HG03159 (cell line): ENCODE data around the gene ZNF484.
A peak's percentile ranks its signal among the peaks of the same experiment; 100 is the strongest.
"Not testable (repeated sequence)": the region's sequence is repeated elsewhere in the genome, so short reads cannot be mapped to it uniquely, and the experiment has no call there.

Experiments used
- ATAC-seq: cut with Tn5 transposase; IDR thresholded peaks from one replicate; pipeline ENCODE4 v1.9.1; 2021; ENCODE audit warnings: mild to moderate bottlenecking, moderate library complexity; ENCODE audit not compliant: unreplicated experiment

ZNF484 gene

GRCh38 chr9:92877531-92878430, at the start of gene ZNF484:
TSS of gene ZNF484 (minus strand) at chr9:92878038. CDS start at chr9:92875029, 3,009 bp downstream.
- ATAC-seq: peak; percentile 98

- ATAC-seq: no peak
Observed at GRCh38 chr9:92920437-92920836, 42.6 kb upstream of the ZNF484 start.

- no peak for ATAC-seq
Observed at GRCh38 chr9:92917176-92917800, 39.5 kb upstream of the ZNF484 start.

DNA sequence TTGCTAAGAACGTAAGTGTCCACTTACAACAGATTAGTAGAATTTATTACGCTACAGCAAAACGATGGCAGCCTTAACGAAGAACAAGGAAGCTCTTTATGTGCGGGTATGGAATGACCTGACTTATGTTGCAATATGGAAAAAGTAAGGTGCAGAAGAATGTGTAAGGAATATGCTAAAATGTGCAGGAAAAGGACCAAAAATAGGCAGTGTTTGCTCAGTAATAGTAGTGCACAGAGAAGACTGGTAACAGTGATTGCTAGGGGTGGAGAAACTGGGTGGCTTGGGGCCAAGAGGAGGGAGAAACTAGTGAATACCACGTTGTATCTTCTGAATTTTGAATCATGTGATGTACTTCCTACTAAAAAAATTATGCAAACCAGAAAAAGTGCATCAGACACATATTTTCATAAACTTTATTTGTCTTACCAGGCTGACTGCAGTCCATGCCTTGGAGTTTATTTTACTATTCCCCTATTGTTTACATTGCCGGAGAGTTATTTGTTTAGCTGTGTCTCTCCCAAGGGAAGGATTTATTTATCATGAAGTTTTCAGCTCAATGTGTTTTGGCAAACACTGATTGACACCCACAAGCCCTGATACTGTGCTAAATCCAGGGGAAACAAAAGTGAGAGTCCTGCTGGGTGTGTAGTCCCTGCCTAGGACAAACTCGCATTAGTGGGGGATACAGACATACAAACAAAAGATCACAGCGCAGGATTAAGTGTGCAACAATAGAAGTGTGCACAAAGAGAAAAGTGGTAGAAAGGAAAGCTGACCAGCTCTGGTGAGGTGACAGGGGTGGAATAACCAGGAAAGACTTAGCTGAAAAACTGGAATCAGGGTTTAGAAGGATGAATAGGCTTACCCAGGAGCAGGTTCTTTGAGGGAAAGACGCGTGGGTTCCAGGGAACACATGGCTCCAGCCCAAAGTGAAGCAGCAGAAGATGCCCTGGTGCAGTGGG, 34.0 kb upstream of the ZNF484 start:
- ATAC-seq: no peak

DNA sequence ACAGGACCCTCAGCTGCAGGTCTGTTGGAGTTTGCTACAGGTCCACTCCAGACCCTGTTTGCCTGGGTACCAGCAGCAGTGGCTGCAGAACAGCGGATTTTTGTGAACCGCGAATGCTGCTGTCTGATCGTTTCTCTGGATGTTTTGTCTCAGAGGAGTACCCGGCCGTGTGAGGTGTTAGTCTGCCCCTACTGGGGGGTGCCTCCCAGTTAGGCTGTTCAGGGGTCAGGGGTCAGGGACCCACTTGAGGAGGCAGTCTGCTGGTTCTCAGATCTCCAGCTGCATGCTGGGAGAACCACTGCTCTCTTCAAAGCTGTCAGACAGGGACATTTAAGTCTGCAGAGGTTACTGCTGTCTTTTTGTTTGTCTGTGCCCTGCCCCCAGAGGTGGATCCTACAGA, 27.3 kb upstream of the ZNF484 start:
- ATAC-seq: not testable (repeated sequence)

GRCh38 chr9:92897323-92897722, 19.5 kb upstream of the ZNF484 start:
- no peak for ATAC-seq

GRCh38 chr9:92895812-92896436, 18.1 kb upstream of the ZNF484 start:
- no peak for ATAC-seq

DNA sequence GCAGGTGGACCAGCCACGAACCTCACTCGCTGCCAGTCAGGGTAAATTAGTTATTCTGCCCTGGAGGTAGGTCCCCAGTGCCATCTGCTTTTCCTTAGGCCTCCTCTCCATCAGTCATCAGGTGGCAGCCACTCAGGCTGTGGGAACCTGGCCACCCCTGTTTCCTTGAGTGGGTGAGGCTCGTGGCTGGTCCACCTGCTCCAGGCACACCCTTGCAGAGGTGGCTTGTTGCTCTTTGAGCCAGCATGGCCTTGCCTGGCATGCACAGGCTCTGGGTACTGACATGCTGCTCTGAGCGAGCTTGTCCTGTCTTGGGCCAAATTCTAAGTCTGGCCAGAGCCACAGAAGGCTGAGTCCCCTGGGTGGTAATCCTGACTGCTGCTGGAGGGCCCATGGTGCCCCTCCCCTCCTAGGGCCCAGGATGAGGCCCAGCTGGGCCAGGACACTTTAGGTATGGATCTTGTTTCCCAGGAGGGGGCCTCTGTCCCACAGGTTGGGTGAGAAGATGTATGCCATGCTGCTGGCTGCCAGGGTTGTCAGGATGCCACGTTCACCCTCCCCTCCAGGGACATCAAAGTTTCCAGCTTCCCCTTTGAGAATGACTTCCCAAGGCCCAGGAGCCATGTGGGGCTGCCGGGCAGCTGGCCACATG, 17.0 kb upstream of the ZNF484 start:
- no peak for ATAC-seq

DNA sequence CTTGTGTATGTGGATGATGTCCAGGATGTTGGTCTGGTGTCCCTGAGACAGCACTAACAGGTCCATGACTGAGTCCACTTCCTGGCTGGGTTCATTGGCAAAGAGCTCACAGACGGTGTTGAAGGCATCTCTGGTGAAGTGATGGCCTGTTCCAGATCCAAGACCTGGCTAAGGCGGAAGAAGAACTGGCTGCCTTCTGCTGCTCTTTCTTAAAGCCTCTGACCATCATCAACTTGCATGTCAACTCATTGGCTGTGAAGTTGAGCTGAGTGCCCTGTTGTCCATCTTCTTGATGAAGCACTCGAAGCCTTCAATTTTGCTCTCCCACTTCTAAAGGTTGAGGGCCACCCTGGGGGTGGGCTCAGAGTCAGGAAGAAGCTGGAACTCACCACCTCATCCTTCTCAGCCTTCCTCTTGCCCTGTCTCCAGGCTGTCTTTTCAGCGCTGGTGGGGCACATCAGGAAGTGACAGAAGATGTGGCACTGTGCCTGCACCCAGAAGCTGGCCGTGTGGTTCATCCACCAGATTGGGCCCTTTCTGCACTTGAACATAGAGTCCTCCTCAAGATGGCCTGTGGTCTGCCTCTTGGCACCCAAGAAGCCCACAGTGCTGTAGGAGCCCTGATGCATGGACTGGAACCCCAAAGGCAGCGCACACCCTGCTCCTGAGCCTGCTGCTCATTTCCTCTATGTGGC, 16.2 kb upstream of the ZNF484 start:
- not testable (repeated sequence) for ATAC-seq

DNA sequence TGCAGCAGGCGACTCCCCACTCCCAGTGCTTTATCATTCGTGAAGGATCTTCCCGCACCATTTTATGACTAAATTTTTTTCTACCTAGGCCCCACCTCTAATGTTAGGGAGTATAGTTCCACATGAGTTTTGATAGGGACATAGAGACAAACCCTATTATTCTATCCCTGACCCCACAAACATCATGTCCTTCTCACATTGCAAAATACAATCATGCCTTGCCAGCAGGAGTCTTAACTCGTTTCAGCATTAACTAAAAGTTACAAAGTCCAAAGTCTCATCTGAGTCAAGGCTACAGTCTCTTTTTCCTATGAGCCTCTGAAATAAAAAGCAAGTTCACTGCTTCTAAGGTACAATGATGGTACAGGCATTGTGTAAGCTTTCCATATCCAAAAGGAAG, 14.4 kb upstream of the ZNF484 start:
- not testable (repeated sequence) for ATAC-seq

GRCh38 chr9:92890761-92891160, 12.9 kb upstream of the ZNF484 start:
- ATAC-seq: no peak

DNA sequence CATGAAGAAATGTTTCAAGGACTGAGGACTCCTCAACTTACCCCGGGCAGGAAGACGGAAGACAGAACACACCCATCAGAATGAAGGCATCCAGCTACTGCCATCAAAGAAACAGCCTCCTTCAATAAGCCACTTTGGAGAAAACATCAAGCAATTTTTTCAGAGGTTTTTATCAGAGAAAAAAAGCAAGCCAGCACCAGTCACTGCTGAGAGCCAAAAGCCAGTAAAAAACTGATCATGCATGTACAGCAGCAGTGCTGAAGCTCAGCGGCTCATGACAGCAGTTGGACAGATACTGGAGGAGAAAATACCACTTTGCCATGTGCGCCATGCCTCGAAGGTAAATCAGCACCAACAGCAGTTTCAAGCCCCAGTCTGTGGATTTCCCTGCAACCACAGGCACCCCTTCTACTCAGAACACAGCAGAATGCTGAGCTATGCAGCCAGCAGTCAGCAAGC, 10.1 kb upstream of the ZNF484 start:
- no peak for ATAC-seq

GRCh38 chr9:92886846-92887610, 9.2 kb upstream of the ZNF484 start:
- ATAC-seq: not testable (repeated sequence)

DNA sequence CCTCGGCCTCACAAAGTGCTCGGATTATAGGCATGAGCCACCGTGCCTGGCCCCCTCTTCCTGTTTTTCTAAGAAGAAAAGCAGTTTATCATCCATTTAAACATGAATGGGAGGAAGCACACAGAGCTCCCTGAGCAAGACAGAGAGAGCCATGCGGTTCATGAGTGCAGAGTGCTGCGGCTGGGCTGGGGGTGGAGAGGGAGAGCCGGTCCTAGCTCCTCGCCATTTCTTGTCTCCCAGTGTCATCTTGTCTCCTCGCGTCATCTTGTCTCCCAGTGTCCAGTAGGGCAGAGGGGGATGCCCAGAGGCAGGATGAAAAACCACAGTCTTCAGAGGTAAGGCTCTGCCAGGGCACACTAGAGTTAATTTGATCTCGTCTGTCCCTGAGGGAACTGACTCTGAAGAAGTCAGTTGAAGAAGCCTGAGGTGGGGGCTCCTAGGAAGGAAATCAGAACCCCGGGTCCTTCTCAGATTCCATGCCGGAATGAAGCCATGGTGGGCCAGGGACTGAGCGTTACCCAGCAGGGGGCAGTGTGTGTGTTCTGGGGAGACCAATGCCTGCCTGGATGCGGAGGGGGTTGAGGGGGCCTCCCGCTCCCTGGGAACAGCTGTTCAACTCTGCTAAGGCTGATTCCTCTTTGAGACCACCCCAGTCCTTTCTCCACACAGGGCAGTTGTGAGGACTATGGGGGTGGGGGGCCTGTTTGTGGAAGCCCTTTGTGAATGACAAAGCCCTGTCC, 6.0 kb upstream of the ZNF484 start:
- not testable (repeated sequence) for ATAC-seq

GRCh38 chr9:92882276-92882675, 4.4 kb upstream of the ZNF484 start:
- no peak for ATAC-seq

- no peak for ATAC-seq
Observed at GRCh38 chr9:92875373-92875772, 2.5 kb downstream of the ZNF484 start.

DNA sequence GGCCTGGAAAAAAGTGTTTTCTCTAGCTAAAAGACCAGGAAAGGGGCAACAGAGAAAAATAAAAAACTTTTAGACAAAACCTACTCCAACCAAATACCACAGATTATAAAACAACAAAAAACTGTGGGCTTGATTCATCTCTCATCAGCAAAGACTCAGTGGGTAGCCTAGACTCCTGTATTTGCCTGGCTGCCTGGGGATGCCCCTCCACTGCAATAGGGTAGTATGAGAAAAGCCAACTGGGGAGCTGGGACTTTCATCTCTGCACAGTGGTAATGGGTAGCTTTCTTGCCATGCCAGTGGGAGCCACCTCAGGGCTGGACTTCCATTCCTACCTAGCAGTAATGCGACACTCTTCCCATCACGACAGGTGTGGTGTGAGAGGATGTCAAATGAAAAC, 7.5 kb downstream of the ZNF484 start:
- no peak for ATAC-seq

DNA sequence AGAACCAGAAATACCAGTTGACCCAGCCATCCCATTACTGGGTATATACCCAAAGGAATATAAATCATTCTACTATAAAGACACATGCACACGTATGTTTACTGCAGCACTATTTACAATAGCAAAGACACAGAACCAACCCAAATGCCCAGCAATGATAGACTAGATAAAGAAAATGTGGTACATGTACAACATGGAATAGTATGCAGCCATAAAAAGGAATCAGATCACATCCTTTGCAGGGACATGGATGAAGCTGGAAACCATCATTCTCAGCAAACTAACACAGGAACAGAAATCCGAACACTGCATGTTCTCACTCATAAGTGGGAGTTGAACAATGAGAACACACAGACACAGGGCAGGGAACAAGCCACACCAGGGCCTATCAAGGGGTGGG, 11.2 kb downstream of the ZNF484 start:
- not testable (repeated sequence) for ATAC-seq
